HepG2 (cell line): ENCODE measurements around the gene DGKG. TPM values are rescaled to one million over a fixed set of nuclear protein-coding genes. Genes with fewer than 3 reads are reported as not detected.

Experiments
- FOXK1 ChIP-seq: sonication (generic); formaldehyde crosslinking; IDR thresholded peaks from 2 replicates; pipeline ENCODE4 v1.4.0; 2020; ENCODE audit warnings: low read depth, missing genetic modification reagents, borderline replicate concordance
- GABPB1 ChIP-seq: IDR thresholded peaks from 2 replicates; pipeline ENCODE4 v1.6.1; 2016; ENCODE audit warnings: mild to moderate bottlenecking, missing genetic modification reagents, moderate library complexity, missing compliant biosample characterization
- MAFF ChIP-seq: IDR thresholded peaks from 2 replicates; pipeline ENCODE4 v1.6.1; 2011; ENCODE audit warnings: low read depth, low read length, improper control_type of control experiment
- MAFK ChIP-seq, 2 experiments: IDR thresholded peaks in 1 of 2; conservative IDR thresholded peaks in 1 of 2; 2 replicates each; pipeline ENCODE4 v1.6.1; 2011; ENCODE audit warnings: improper control_type of control experiment in 2 of 2, low read length in 2 of 2
- NR2F2 ChIP-seq: IDR thresholded peaks from 2 replicates; pipeline ENCODE4 v1.6.1; 2012; ENCODE audit warnings: low read depth, inconsistent platforms, borderline replicate concordance
- PHF8 ChIP-seq: sonication (generic); formaldehyde crosslinking; IDR thresholded peaks from 2 replicates; pipeline ENCODE4 v1.5.0; 2020; ENCODE audit warnings: missing genetic modification reagents
- RXRB ChIP-seq: IDR thresholded peaks from 2 replicates; pipeline ENCODE4 v1.6.1; 2016; ENCODE audit warnings: borderline replicate concordance, missing genetic modification reagents, missing compliant biosample characterization
- SALL2 ChIP-seq: sonication (generic); formaldehyde crosslinking; IDR thresholded peaks from 2 replicates; pipeline ENCODE4 v1.8.1; 2023; ENCODE audit warnings: mild to moderate bottlenecking, missing genetic modification reagents, inconsistent platforms
- SAP130 ChIP-seq: IDR thresholded peaks from 2 replicates; pipeline ENCODE4 v1.6.1; 2016; ENCODE audit warnings: low read depth
- SP5 ChIP-seq: IDR thresholded peaks from 2 replicates; pipeline ENCODE4 v1.6.1; 2016; ENCODE audit warnings: low read depth, borderline replicate concordance
- TMF1 ChIP-seq: sonication (generic); formaldehyde crosslinking; IDR thresholded peaks from 2 replicates; pipeline ENCODE4 v1.8.1; 2022; ENCODE audit warnings: low read depth, missing genetic modification reagents
- ZIK1 ChIP-seq: sonication (generic); formaldehyde crosslinking; IDR thresholded peaks from 2 replicates; pipeline ENCODE4 v1.5.0; 2020; ENCODE audit warnings: mild to moderate bottlenecking, low read depth, missing genetic modification reagents, borderline replicate concordance
- ZNF30 ChIP-seq: sonication (generic); formaldehyde crosslinking; IDR thresholded peaks from 2 replicates; pipeline ENCODE4 v1.5.0; 2020; ENCODE audit warnings: mild to moderate bottlenecking, missing genetic modification reagents
- ZNF329 ChIP-seq: sonication (generic); formaldehyde crosslinking; IDR thresholded peaks from 2 replicates; pipeline ENCODE4 v1.9.0; 2021; ENCODE audit warnings: low read depth, mild to moderate bottlenecking, missing genetic modification reagents
- ZNF446 ChIP-seq: sonication (generic); formaldehyde crosslinking; IDR thresholded peaks from 2 replicates; pipeline ENCODE4 v1.5.0; 2020; ENCODE audit warnings: mild to moderate bottlenecking, missing genetic modification reagents
- ZNF510 ChIP-seq: sonication (generic); formaldehyde crosslinking; IDR thresholded peaks from 2 replicates; pipeline ENCODE4 v1.4.0; 2020; ENCODE audit warnings: low read depth, mild to moderate bottlenecking, missing genetic modification reagents
- ZNF550 ChIP-seq: sonication (generic); formaldehyde crosslinking; IDR thresholded peaks from 2 replicates; pipeline ENCODE4 v1.4.0; 2020; ENCODE audit warnings: mild to moderate bottlenecking, missing genetic modification reagents, borderline replicate concordance
- polyA plus RNA-seq, 8 experiments: library from polyadenylated mRNA; depleted of rRNA in 3 of 8; stranded (reverse) in 7 of 8; unstranded in 1 of 8; fragments of >200 nt; fragmentation: Illumina TruSeq in 4 of 8; extraction: Trizol in 4 of 8; gene quantifications; 2 replicates each; pipeline versions ENCODE4 v1.2.1 to v1.2.3, GENCODE V29; 2011 to 2016; ENCODE audit warnings: low read depth in 4 of 8, missing spikeins in 1 of 8, mixed read lengths in 1 of 8; ENCODE audit not compliant: insufficient read depth in 1 of 8
- total RNA-seq, 5 experiments: library from RNA; depleted of rRNA; stranded (reverse); fragments of >200 nt; fragmentation: Illumina TruSeq; extraction: Trizol; gene quantifications; 2 replicates each; pipeline ENCODE4 v1.2.3, GENCODE V29; 2016; ENCODE audit warnings: low read depth in 1 of 5
- TF ChIP-seq, protein P1 (sequence below): sonication (generic); formaldehyde crosslinking; IDR thresholded peaks from 2 replicates; pipeline ENCODE4 v1.4.0; 2020; ENCODE audit warnings: missing genetic modification reagents, borderline replicate concordance
- TF ChIP-seq, protein P2 (sequence below): sonication (generic); formaldehyde crosslinking; IDR thresholded peaks from 2 replicates; pipeline ENCODE4 v1.8.0; 2022; ENCODE audit warnings: mild to moderate bottlenecking, missing genetic modification reagents
- TF ChIP-seq, protein P3 (sequence below): IDR thresholded peaks from 2 replicates; pipeline ENCODE4 v1.6.1; 2016; ENCODE audit warnings: missing compliant biosample characterization, missing genetic modification reagents, borderline replicate concordance

The DGKG gene
- total and polyA plus RNA-seq, 2 of the 13 experiments (the other 11 are each of a cell fraction or from before 2014, with no cell fraction given), result 3.8 to 6.2 TPM

DNA sequence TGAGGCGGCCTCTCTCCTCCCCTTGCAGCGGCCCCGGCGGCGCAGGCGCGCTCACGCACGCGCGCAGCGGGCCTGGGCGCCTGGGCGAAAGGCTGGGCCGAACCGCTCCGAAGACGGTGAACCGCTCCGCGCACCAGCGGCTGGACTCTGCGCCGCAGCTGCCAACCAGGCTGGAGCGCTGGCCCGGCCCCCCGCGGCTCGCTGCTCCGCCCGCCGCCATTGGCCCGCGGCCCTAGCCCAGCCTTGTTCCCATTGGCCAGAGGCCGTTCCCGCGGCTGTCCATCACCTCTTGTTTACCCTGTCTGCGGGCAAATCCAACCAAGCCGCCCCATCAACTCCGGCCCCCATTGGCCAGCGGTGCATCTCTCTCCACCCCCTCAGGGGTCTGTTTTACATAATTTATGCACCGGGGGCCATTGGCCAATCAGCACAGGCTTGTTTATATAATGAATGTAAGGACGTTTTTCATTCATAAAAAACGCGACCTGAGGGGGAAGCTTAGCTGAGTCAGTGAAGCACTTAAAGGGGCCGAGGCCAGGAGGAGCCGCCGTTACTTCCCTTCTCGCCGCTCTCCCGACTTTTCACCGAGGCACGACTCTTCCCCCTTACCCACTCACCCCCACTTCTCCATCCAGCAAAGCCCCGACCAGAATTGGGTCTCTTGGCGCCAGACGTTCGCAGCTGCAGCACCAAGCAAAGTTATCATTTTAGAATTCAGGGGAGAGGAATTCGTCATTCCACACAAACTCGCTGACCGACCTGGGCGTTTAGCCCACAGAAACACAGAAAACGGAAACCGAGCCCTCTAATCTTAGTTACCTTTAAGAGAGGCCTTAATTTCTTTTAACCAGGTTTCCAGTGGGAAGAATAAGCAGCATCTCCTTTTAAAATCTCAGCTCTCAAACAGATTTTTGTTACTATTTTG is 252.8 kb downstream of the DGKG start, which contains the start of gene ETV5 (continued):
- TF ChIP-seq, protein P1, sequence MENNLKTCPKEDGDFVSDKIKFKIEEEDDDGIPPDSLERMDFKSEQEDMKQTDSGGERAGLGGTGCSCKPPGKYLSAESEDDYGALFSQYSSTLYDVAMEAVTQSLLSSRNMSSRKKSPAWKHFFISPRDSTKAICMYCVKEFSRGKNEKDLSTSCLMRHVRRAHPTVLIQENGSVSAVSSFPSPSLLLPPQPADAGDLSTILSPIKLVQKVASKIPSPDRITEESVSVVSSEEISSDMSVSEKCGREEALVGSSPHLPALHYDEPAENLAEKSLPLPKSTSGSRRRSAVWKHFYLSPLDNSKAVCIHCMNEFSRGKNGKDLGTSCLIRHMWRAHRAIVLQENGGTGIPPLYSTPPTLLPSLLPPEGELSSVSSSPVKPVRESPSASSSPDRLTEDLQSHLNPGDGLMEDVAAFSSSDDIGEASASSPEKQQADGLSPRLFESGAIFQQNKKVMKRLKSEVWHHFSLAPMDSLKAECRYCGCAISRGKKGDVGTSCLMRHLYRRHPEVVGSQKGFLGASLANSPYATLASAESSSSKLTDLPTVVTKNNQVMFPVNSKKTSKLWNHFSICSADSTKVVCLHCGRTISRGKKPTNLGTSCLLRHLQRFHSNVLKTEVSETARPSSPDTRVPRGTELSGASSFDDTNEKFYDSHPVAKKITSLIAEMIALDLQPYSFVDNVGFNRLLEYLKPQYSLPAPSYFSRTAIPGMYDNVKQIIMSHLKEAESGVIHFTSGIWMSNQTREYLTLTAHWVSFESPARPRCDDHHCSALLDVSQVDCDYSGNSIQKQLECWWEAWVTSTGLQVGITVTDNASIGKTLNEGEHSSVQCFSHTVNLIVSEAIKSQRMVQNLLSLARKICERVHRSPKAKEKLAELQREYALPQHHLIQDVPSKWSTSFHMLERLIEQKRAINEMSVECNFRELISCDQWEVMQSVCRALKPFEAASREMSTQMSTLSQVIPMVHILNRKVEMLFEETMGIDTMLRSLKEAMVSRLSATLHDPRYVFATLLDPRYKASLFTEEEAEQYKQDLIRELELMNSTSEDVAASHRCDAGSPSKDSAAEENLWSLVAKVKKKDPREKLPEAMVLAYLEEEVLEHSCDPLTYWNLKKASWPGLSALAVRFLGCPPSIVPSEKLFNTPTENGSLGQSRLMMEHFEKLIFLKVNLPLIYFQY (CRISPR knock-in tag), result peak; percentile 93; the same call in 1 of the 2 replicates
- TF ChIP-seq SALL2, result 0 out of 2 replicates have a peak, but pooled peaks have one; percentile 23
- TF ChIP-seq ZNF30 (CRISPR knock-in tag), result no peak
- TF ChIP-seq, protein P2, sequence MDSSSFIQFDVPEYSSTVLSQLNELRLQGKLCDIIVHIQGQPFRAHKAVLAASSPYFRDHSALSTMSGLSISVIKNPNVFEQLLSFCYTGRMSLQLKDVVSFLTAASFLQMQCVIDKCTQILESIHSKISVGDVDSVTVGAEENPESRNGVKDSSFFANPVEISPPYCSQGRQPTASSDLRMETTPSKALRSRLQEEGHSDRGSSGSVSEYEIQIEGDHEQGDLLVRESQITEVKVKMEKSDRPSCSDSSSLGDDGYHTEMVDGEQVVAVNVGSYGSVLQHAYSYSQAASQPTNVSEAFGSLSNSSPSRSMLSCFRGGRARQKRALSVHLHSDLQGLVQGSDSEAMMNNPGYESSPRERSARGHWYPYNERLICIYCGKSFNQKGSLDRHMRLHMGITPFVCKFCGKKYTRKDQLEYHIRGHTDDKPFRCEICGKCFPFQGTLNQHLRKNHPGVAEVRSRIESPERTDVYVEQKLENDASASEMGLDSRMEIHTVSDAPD (CRISPR knock-in tag), result 0 out of 2 replicates have a peak, but pooled peaks have one; percentile 9
- no peak for TF ChIP-seq ZNF510
- peak; percentile 42; the same call in 1 of the 2 replicates for TF ChIP-seq ZNF329 (CRISPR knock-in tag)
- TF ChIP-seq, protein P3, sequence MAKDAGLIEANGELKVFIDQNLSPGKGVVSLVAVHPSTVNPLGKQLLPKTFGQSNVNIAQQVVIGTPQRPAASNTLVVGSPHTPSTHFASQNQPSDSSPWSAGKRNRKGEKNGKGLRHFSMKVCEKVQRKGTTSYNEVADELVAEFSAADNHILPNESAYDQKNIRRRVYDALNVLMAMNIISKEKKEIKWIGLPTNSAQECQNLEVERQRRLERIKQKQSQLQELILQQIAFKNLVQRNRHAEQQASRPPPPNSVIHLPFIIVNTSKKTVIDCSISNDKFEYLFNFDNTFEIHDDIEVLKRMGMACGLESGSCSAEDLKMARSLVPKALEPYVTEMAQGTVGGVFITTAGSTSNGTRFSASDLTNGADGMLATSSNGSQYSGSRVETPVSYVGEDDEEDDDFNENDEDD (CRISPR knock-in tag), result peak; percentile 45; the same call in 1 of the 2 replicates
- TF ChIP-seq ZNF550 (CRISPR knock-in tag), result no peak
- TF ChIP-seq GABPB1 (CRISPR knock-in tag), result peak; percentile 42; the same call in 1 of the 2 replicates
- TF ChIP-seq FOXK1 (CRISPR knock-in tag), result peak; percentile 97
- peak; percentile 49; the same call in 1 of the 2 replicates for TF ChIP-seq MAFF
- peak; percentile 81 for TF ChIP-seq SAP130
- peak; percentile 8; the same call in 1 of the 2 replicates for TF ChIP-seq SP5
- TF ChIP-seq PHF8 (CRISPR knock-in tag), result peak; percentile 39
- TF ChIP-seq NR2F2, result 0 out of 2 replicates have a peak, but pooled peaks have one; percentile 6
- TF ChIP-seq ZNF446, result no peak; the same call in 1 of the 2 replicates
- peak; percentile 44 to 57; a peak in 3 of 4 replicates for TF ChIP-seq MAFK (conservative IDR thresholded peaks at IDR 0.05 in 1 of 2, IDR thresholded peaks at IDR 0.05 in 1 of 2; ENCODE audit: low read length in 2 of 2)
- no peak for TF ChIP-seq ZIK1 (CRISPR knock-in tag)
- TF ChIP-seq RXRB (CRISPR knock-in tag), result peak; percentile 6; the same call in 1 of the 2 replicates
- TF ChIP-seq TMF1 (CRISPR knock-in tag), result 0 out of 2 replicates have a peak, but pooled peaks have one; percentile 47
